HepG2 (cell line): ENCODE data around the gene PDLIM5. TPM values are rescaled to one million over a fixed set of nuclear protein-coding genes. Genes with fewer than 3 reads are reported as not detected.

Experiments
- ARID3A ChIP-seq: IDR thresholded peaks from 2 replicates; pipeline ENCODE4 v1.6.1; 2012; ENCODE audit warnings: low read depth, low read length, improper control_type of control experiment
- CEBPB ChIP-seq: IDR thresholded peaks from 2 replicates; pipeline ENCODE4 v1.6.1; 2011; ENCODE audit warnings: low read depth, low read length, improper control_type of control experiment, borderline replicate concordance
- PPARG ChIP-seq: conservative IDR thresholded peaks from 2 replicates; pipeline ENCODE4 v1.6.1; 2016; ENCODE audit warnings: missing biosample characterization, missing genetic modification reagents
- REPIN1 ChIP-seq: sonication (generic); formaldehyde crosslinking; IDR thresholded peaks from 2 replicates; pipeline ENCODE4 v1.8.0; 2022; ENCODE audit warnings: missing genetic modification reagents, low read depth, mild to moderate bottlenecking, borderline replicate concordance
- SOX5 ChIP-seq: IDR thresholded peaks from 2 replicates; pipeline ENCODE4 v1.6.1; 2016; ENCODE audit warnings: borderline replicate concordance
- ZBTB8A ChIP-seq: sonication (generic); formaldehyde crosslinking; IDR thresholded peaks from 2 replicates; pipeline ENCODE4 v1.4.0; 2020; ENCODE audit warnings: mild to moderate bottlenecking, low read depth, missing genetic modification reagents, borderline replicate concordance
- ZHX2 ChIP-seq, 2 experiments: sonication (generic) in 1 of 2; formaldehyde crosslinking in 1 of 2; IDR thresholded peaks; 2 replicates each; pipeline versions ENCODE4 v1.6.1 to v1.9.0; 2014 to 2022; ENCODE audit warnings: antibody characterized with exemption in 1 of 2, borderline replicate concordance in 1 of 2, inconsistent platforms in 1 of 2, low read depth in 1 of 2, missing genetic modification reagents in 1 of 2
- ZNF142 ChIP-seq: sonication (generic); formaldehyde crosslinking; IDR thresholded peaks from 2 replicates; pipeline ENCODE4 v1.4.0; 2020; ENCODE audit warnings: missing genetic modification reagents
- ZNF597 ChIP-seq: sonication (generic); formaldehyde crosslinking; IDR thresholded peaks from 2 replicates; pipeline ENCODE4 v1.5.0; 2020; ENCODE audit warnings: missing genetic modification reagents
- polyA plus RNA-seq, 8 experiments: library from polyadenylated mRNA; depleted of rRNA in 3 of 8; stranded (reverse) in 7 of 8; unstranded in 1 of 8; fragments of >200 nt; fragmentation: Illumina TruSeq in 4 of 8; extraction: Trizol in 4 of 8; gene quantifications; 2 replicates each; pipeline versions ENCODE4 v1.2.1 to v1.2.3, GENCODE V29; 2011 to 2016; ENCODE audit warnings: low read depth in 4 of 8, missing spikeins in 1 of 8, mixed read lengths in 1 of 8; ENCODE audit not compliant: insufficient read depth in 1 of 8
- total RNA-seq, 5 experiments: library from RNA; depleted of rRNA; stranded (reverse); fragments of >200 nt; fragmentation: Illumina TruSeq; extraction: Trizol; gene quantifications; 2 replicates each; pipeline ENCODE4 v1.2.3, GENCODE V29; 2016; ENCODE audit warnings: low read depth in 1 of 5

PDLIM5 gene
- total and polyA plus RNA-seq, 2 of the 13 experiments (the other 11 are each of a cell fraction or from before 2014, with no cell fraction given), result 52.8 to 119 TPM

GRCh38 chr4:94447754-94448411 lies 3.9 kb upstream of the PDLIM5 start (continued):
- TF ChIP-seq ARID3A (0 out of 2 replicates have a peak, but pooled peaks have one; percentile 9), SOX5 (CRISPR knock-in tag) (no peak), REPIN1 (CRISPR knock-in tag) (no peak), ZBTB8A (CRISPR knock-in tag) (no peak), CEBPB (peak; percentile 30; the same call in 1 of the 2 replicates), ZNF597 (CRISPR knock-in tag) (no peak), PPARG (CRISPR knock-in tag) (no peak), ZHX2 (IDR thresholded peaks at IDR 0.05; ENCODE audit: low read depth) (no peak), ZHX2 (CRISPR knock-in tag; IDR thresholded peaks at IDR 0.05; ENCODE audit: borderline replicate concordance) (no peak), ZNF142 (CRISPR knock-in tag) (no peak)
- TF ChIP-seq, all 625 proteins: peak for 3
